Measurements from ENCODE around the gene KRT33B.

- TF ChIP-seq CTCF (IDR thresholded peaks at IDR 0.05) (no peak), POLR2A (IDR thresholded peaks at IDR 0.05) (no peak)
Measured at GRCh38 chr17:41338961-41339485, 30.6 kb downstream of the KRT33B start.

Measured in heart left ventricle (tissue), 13 donors.